HepG2 (cell line): ENCODE measurements around the gene CDC26. TPM values are rescaled to one million over a fixed set of nuclear protein-coding genes. Genes with fewer than 3 reads are reported as not detected.

Source experiments
- ATAC-seq: fragments of 200-7000 bp; cut with Tn5 transposase; 3 replicates; pipeline ENCODE4 v1.9.1; 2020; ENCODE audit warnings: mild to moderate bottlenecking, moderate library complexity
- BruUV-seq: library from RNA; stranded (reverse); fragments of 400-500 nt; replicated peaks from 2 replicates; lab custom pipeline; 2021; lab: Mats Ljungman, UMichigan
- CTCF ChIA-PET: fragments of 300-600 bp; formaldehyde crosslinking; extraction: SDS; loops from one replicate; lab custom pipeline; 2021; ENCODE audit warnings: low total read pairs, inconsistent platforms, low intra/inter-chr PET ratio; lab: Yijun Ruan, JAX
- POLR2A ChIA-PET: fragments of 350-600 bp; sonication (Branson Sonifier 250); formaldehyde crosslinking; loops from one replicate; lab custom pipeline; 2020; ENCODE audit warnings: antibody characterized with exemption, inconsistent platforms; lab: Yijun Ruan, JAX
- DNase-seq: peaks from one replicate; pipeline ENCODE4 v3.0.0-alpha.2; 2015; ENCODE audit warnings: low spot score
- FAIRE-seq: peaks from 3 replicates; lab custom pipeline; 2011; peaks lifted over from hg19 to GRCh38; lab: Jason Lieb, UNC
- H2AFZ ChIP-seq: one replicate; pipeline ENCODE4 v1.6.1; 2011; ENCODE audit warnings: low read length, inconsistent platforms
- H3K27ac ChIP-seq: fragments of 300-600 bp; 3 replicates; pipeline ENCODE4 v1.8.0; 2011; ENCODE audit warnings: mixed run types, mild to moderate bottlenecking, mixed read lengths, low read length, inconsistent platforms; ENCODE audit not compliant: insufficient read depth; ENCODE audit errors: extremely low read length
- H3K27me3 ChIP-seq, 2 experiments: fragments of 200-600 bp in 1 of 2; 2 replicates in 1 of 2; 3 replicates in 1 of 2; pipeline versions ENCODE4 v1.6.0 to v1.8.0; 2011; ENCODE audit warnings: low read length in 2 of 2, mild to moderate bottlenecking in 2 of 2, moderate library complexity in 2 of 2, inconsistent platforms in 1 of 2; ENCODE audit not compliant: insufficient read depth in 2 of 2, control insufficient read depth in 1 of 2
- H3K36me3 ChIP-seq, 2 experiments: fragments of 200-600 bp in 1 of 2; replicated peaks in 1 of 2; 2 replicates in 1 of 2; 3 replicates in 1 of 2; pipeline versions ENCODE4 v1.5.1 to v1.8.0; 2011; ENCODE audit warnings: low read length in 2 of 2, inconsistent platforms in 1 of 2; ENCODE audit not compliant: insufficient read depth in 2 of 2, control insufficient read depth in 1 of 2
- H3K4me1 ChIP-seq: 2 replicates; pipeline ENCODE4 v1.5.1; 2012; ENCODE audit warnings: low read length, inconsistent platforms; ENCODE audit not compliant: insufficient read depth
- H3K4me2 ChIP-seq: 2 replicates; pipeline ENCODE4 v1.6.0; 2011; ENCODE audit warnings: low read depth, low read length, inconsistent platforms
- H3K4me3 ChIP-seq, 3 experiments: fragments of 200-600 bp in 1 of 3; sonication (generic), shearing (Covaris generic) in 1 of 3; replicated peaks in 1 of 3; 2 replicates each; pipeline ENCODE4 v1.5.1; 2011 to 2016; ENCODE audit warnings: low read length in 3 of 3, inconsistent platforms in 2 of 3, low read depth in 2 of 3, mild to moderate bottlenecking in 2 of 3, control low read depth in 1 of 3, mixed read lengths in 1 of 3; ENCODE audit not compliant: insufficient read depth in 1 of 3
- H3K79me2 ChIP-seq: one replicate; pipeline ENCODE4 v1.6.1; 2011; ENCODE audit warnings: low read length, inconsistent platforms; ENCODE audit not compliant: insufficient read depth
- H3K9ac ChIP-seq: 2 replicates; pipeline ENCODE4 v1.6.0; 2011; ENCODE audit warnings: mild to moderate bottlenecking, low read depth, low read length, inconsistent platforms; ENCODE audit not compliant: insufficient read depth
- H3K9me3 ChIP-seq: 2 replicates; pipeline ENCODE4 v1.5.1; 2012; ENCODE audit warnings: mild to moderate bottlenecking, low read length
- H4K20me1 ChIP-seq: 2 replicates; pipeline ENCODE4 v1.6.0; 2011; ENCODE audit warnings: inconsistent platforms, mild to moderate bottlenecking, low read length, moderate library complexity; ENCODE audit not compliant: insufficient read depth
- ATF7 ChIP-seq, 2 experiments: fragments of 450-650 bp in 1 of 2; sonication (generic) in 1 of 2; formaldehyde crosslinking in 1 of 2; IDR thresholded peaks; 2 replicates each; pipeline versions ENCODE4 v1.4.0 to v1.6.1; 2016 to 2020; ENCODE audit warnings: antibody characterized with exemption in 1 of 2, mild to moderate bottlenecking in 1 of 2, missing genetic modification reagents in 1 of 2
- DNMT1 ChIP-seq: sonication (generic); formaldehyde crosslinking; IDR thresholded peaks from 2 replicates; pipeline ENCODE4 v1.5.1; 2020; ENCODE audit warnings: mild to moderate bottlenecking, missing genetic modification reagents
- HOXA3 ChIP-seq: sonication (generic); formaldehyde crosslinking; IDR thresholded peaks from 2 replicates; pipeline ENCODE4 v1.5.0; 2020; ENCODE audit warnings: missing genetic modification reagents
- KDM5A ChIP-seq: fragments of 200-600 bp; sonication (generic); IDR thresholded peaks from 2 replicates; pipeline ENCODE4 v1.7.0; 2018; ENCODE audit warnings: antibody characterized with exemption, mild to moderate bottlenecking, low read length, borderline replicate concordance
- MEIS1 ChIP-seq: sonication (generic); formaldehyde crosslinking; IDR thresholded peaks from 2 replicates; pipeline ENCODE4 v1.9.0; 2021; ENCODE audit warnings: mild to moderate bottlenecking, missing genetic modification reagents, moderate library complexity, borderline replicate concordance
- MIER3 ChIP-seq: IDR thresholded peaks from 2 replicates; pipeline ENCODE4 v1.6.1; 2016; ENCODE audit warnings: missing compliant biosample characterization, borderline replicate concordance
- POLR2G ChIP-seq: fragments of 200-400 bp; formaldehyde crosslinking; IDR thresholded peaks from 2 replicates; pipeline ENCODE4 v1.6.1; 2018; ENCODE audit warnings: mild to moderate bottlenecking, low read depth, low read length, moderate library complexity
- THAP11 ChIP-seq: IDR thresholded peaks from 2 replicates; pipeline ENCODE4 v1.6.1; 2016; ENCODE audit warnings: missing biosample characterization, missing genetic modification reagents
- ZFP1 ChIP-seq: IDR thresholded peaks from 2 replicates; pipeline ENCODE4 v1.6.1; 2016
- ZNF101 ChIP-seq: sonication (generic); formaldehyde crosslinking; IDR thresholded peaks from 2 replicates; pipeline ENCODE4 v1.4.0; 2020; ENCODE audit warnings: mild to moderate bottlenecking, low read depth, missing genetic modification reagents, borderline replicate concordance
- ZNF180 ChIP-seq: sonication (generic); formaldehyde crosslinking; IDR thresholded peaks from 2 replicates; pipeline ENCODE4 v1.4.0; 2020; ENCODE audit warnings: low read depth, missing genetic modification reagents, borderline replicate concordance
- ZNF224 ChIP-seq: sonication (generic); formaldehyde crosslinking; IDR thresholded peaks from 2 replicates; pipeline ENCODE4 v1.5.0; 2020; ENCODE audit warnings: mild to moderate bottlenecking, missing genetic modification reagents
- ZNF577 ChIP-seq: sonication (generic); formaldehyde crosslinking; IDR thresholded peaks from 2 replicates; pipeline ENCODE4 v1.4.0; 2020; ENCODE audit warnings: mild to moderate bottlenecking, low read depth, missing genetic modification reagents, borderline replicate concordance
- ZNF678 ChIP-seq: sonication (generic); formaldehyde crosslinking; IDR thresholded peaks from 2 replicates; pipeline ENCODE4 v1.4.0; 2020; ENCODE audit warnings: mild to moderate bottlenecking, missing genetic modification reagents
- ZSCAN20 ChIP-seq: sonication (generic); formaldehyde crosslinking; IDR thresholded peaks from 2 replicates; pipeline ENCODE4 v1.4.0; 2020; ENCODE audit warnings: missing genetic modification reagents, mild to moderate bottlenecking, borderline replicate concordance
- WGBS: methylation state at CpG from one replicate; pipeline ENCODE4 v1.1.6; 2017; ENCODE audit warnings: low lambda C conversion rate; 5-methylcytosine and 5-hydroxymethylcytosine counted together
- in situ Hi-C: cut with HindIII; loops from 2 replicates; pipeline ENCODE4 v1.10.0; 2017; ENCODE audit warnings: low pct_unique_long_range_greater_than_20kb; ENCODE audit not compliant: extremely low pct_ligation_motif_present
- intact Hi-C: fragments of 100-400 bp; cut with micrococcal nuclease; formaldehyde crosslinking; loops from one replicate; pipeline ENCODE4 v1.10.0; 2022; ENCODE audit not compliant: unreplicated experiment
- polyA plus RNA-seq, 8 experiments: library from polyadenylated mRNA; depleted of rRNA in 3 of 8; stranded (reverse) in 7 of 8; unstranded in 1 of 8; fragments of >200 nt; fragmentation: Illumina TruSeq in 4 of 8; extraction: Trizol in 4 of 8; gene quantifications; 2 replicates each; pipeline versions ENCODE4 v1.2.1 to v1.2.3, GENCODE V29; 2011 to 2016; ENCODE audit warnings: low read depth in 4 of 8, missing spikeins in 1 of 8, mixed read lengths in 1 of 8; ENCODE audit not compliant: insufficient read depth in 1 of 8
- total RNA-seq, 5 experiments: library from RNA; depleted of rRNA; stranded (reverse); fragments of >200 nt; fragmentation: Illumina TruSeq; extraction: Trizol; gene quantifications; 2 replicates each; pipeline ENCODE4 v1.2.3, GENCODE V29; 2016; ENCODE audit warnings: low read depth in 1 of 5
- TF ChIP-seq, protein P1 (sequence below): sonication (generic); formaldehyde crosslinking; conservative IDR thresholded peaks from 2 replicates; pipeline ENCODE4 v1.8.1; 2023; ENCODE audit warnings: missing genetic modification reagents
- TF ChIP-seq, protein P2 (sequence below): sonication (generic); formaldehyde crosslinking; IDR thresholded peaks from 2 replicates; pipeline ENCODE4 v1.4.0; 2020; ENCODE audit warnings: missing genetic modification reagents, borderline replicate concordance

Gene CDC26
- total and polyA plus RNA-seq, 2 of the 13 experiments (the other 11 are each of a cell fraction or from before 2014, with no cell fraction given), result 26.6 to 57.9 TPM

DNA sequence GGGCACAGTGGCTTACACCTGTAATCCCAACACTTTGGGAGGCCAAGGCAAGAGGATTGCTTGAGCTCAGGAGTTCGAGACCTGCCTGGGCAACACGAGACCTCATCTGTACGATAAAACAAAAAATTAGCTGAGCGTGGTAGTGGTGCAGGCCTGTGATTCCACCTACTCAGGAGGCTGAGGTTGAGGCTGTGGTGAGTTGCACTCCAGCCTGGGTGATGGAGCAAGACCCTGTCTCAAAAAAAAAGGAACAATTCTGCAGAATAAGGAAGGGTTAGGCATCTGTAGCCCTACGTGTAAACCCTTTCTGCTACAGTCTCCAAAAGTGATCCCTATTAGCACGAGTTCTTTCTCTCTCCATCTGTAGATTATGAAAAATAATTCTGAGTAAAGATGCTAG is 19.9 kb downstream of the CDC26 start:
- Histone ChIP-seq H3K79me2 (peaks cover 18% of the 10 kb centered on the region), H4K20me1 (peaks cover 4% of the 10 kb centered on the region; the same call in 1 of the 2 replicates), H3K9me3 (no peaks in the 10 kb centered on the region), H3K4me2 (no peak overlapping the region), H3K4me3 (no peak overlapping the region), H3K27me3 (no peaks in the 10 kb centered on the region)
- ATAC-seq, result no peak
- intact Hi-C loops, result no loop called here
- no TSS peak for BruUV-seq
- TF ChIP-seq ZNF224 (CRISPR knock-in tag), result no peak
- TF ChIP-seq ZNF180 (CRISPR knock-in tag), result no peak
- no peak for TF ChIP-seq THAP11
- no peak for TF ChIP-seq ATF7 (IDR thresholded peaks at IDR 0.05)
- no peak for TF ChIP-seq ATF7 (CRISPR knock-in tag; IDR thresholded peaks at IDR 0.05)
- no peak for TF ChIP-seq MEIS1 (CRISPR knock-in tag)
- no peak for TF ChIP-seq DNMT1 (CRISPR knock-in tag)
- TF ChIP-seq POLR2G, result no peak
- no peak for TF ChIP-seq ZSCAN20 (CRISPR knock-in tag)
- TF ChIP-seq KDM5A, result no peak
- no peak for TF ChIP-seq ZNF577 (CRISPR knock-in tag)
- no peak for TF ChIP-seq ZNF678
- TF ChIP-seq, protein P1, sequence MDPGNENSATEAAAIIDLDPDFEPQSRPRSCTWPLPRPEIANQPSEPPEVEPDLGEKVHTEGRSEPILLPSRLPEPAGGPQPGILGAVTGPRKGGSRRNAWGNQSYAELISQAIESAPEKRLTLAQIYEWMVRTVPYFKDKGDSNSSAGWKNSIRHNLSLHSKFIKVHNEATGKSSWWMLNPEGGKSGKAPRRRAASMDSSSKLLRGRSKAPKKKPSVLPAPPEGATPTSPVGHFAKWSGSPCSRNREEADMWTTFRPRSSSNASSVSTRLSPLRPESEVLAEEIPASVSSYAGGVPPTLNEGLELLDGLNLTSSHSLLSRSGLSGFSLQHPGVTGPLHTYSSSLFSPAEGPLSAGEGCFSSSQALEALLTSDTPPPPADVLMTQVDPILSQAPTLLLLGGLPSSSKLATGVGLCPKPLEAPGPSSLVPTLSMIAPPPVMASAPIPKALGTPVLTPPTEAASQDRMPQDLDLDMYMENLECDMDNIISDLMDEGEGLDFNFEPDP (CRISPR knock-in tag), result no peak
- TF ChIP-seq ZFP1 (CRISPR knock-in tag), result no peak
- TF ChIP-seq MIER3 (CRISPR knock-in tag), result no peak
- TF ChIP-seq ZNF101, result no peak
- TF ChIP-seq HOXA3, result no peak
- TF ChIP-seq, protein P2, sequence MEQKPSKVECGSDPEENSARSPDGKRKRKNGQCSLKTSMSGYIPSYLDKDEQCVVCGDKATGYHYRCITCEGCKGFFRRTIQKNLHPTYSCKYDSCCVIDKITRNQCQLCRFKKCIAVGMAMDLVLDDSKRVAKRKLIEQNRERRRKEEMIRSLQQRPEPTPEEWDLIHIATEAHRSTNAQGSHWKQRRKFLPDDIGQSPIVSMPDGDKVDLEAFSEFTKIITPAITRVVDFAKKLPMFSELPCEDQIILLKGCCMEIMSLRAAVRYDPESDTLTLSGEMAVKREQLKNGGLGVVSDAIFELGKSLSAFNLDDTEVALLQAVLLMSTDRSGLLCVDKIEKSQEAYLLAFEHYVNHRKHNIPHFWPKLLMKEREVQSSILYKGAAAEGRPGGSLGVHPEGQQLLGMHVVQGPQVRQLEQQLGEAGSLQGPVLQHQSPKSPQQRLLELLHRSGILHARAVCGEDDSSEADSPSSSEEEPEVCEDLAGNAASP (CRISPR knock-in tag), result no peak
- TF ChIP-seq, all 625 proteins: peak for 0
- no peak for DNase-seq
- ChIA-PET CTCF (no interaction called here), POLR2A (no interaction called here)
- Histone ChIP-seq H3K9ac (no peak overlapping the region), H3K4me1 (no peaks in the 10 kb centered on the region), H3K27ac (no peak overlapping the region), H2AFZ (no peak overlapping the region), H3K36me3 (peaks cover 26 to 45% of the 10 kb centered on the region in 2 experiments)
- WGBS, result 97% methylated on average over 6 of the region's 6 CpGs
- in situ Hi-C loops, result no loop called here
- FAIRE-seq, result no peak
